ENCODE data around the gene DNAJC18.

The DNAJC18 gene

DNA sequence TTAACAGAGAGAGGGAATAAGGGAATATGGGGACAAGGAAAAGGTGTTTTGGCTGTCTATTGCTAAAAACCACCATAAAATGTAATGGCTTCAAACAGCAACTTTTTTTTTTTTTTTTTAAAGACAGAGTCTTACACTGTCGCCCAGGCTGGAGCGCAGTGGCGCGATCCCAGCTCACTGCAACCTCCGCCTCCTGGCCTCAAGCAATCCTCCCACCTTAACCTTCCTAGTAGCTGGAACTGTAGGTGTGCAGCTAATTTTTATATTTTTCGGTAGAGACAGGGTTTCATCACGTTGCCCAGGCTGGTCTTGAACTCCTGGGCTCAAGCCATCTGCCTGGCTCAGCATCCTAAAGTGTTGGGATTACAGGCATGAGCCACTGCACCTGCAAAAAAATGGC is 31.1 kb downstream of the DNAJC18 start:
- Mint-ChIP-seq H3K36me3 (ENCODE audit: low read depth) (peaks cover 12% of the 10 kb centered on the region), H3K4me1 (ENCODE audit: low read depth) (peaks cover 33% of the 10 kb centered on the region)

GRCh38 chr5:139407517-139407916 is 31.8 kb downstream of the DNAJC18 start:
- H3K9me3 Mint-ChIP-seq, result no peaks in the 10 kb centered on the region
- peaks cover 33% of the 10 kb centered on the region for H3K4me1 Mint-ChIP-seq (ENCODE audit: low read depth)
- peak overlapping the region; percentile 37 for H3K27ac Mint-ChIP-seq
- H3K27me3 Mint-ChIP-seq (ENCODE audit: low read depth), result no peaks in the 10 kb centered on the region
- peaks cover 8% of the 10 kb centered on the region for H3K36me3 Mint-ChIP-seq (ENCODE audit: low read depth)
- H3K4me3 Mint-ChIP-seq, result no peak overlapping the region

More for the DNA sequence above, 31.1 kb downstream of the DNAJC18 start:
- Mint-ChIP-seq H3K27ac (no peak overlapping the region), H3K4me3 (no peak overlapping the region), H3K9me3 (no peaks in the 10 kb centered on the region), H3K27me3 (ENCODE audit: low read depth) (no peaks in the 10 kb centered on the region)

GRCh38 chr5:139406963-139407362 is 32.4 kb downstream of the DNAJC18 start:
- Mint-ChIP-seq H3K27ac (no peak overlapping the region), H3K4me1 (ENCODE audit: low read depth) (peaks cover 34% of the 10 kb centered on the region), H3K27me3 (ENCODE audit: low read depth) (no peaks in the 10 kb centered on the region), H3K9me3 (no peaks in the 10 kb centered on the region), H3K4me3 (no peak overlapping the region), H3K36me3 (ENCODE audit: low read depth) (peaks cover 7% of the 10 kb centered on the region)

- peaks cover 36% of the 10 kb centered on the region for H3K4me1 Mint-ChIP-seq (ENCODE audit: low read depth)
- H3K27ac Mint-ChIP-seq, result peak overlapping the region; percentile 100
- peaks cover 4% of the 10 kb centered on the region for H3K36me3 Mint-ChIP-seq (ENCODE audit: low read depth)
- H3K27me3 Mint-ChIP-seq (ENCODE audit: low read depth), result no peaks in the 10 kb centered on the region
- H3K4me3 Mint-ChIP-seq, result peak overlapping the region; percentile 96
- no peaks in the 10 kb centered on the region for H3K9me3 Mint-ChIP-seq
Observed at GRCh38 chr5:139404484-139404840, 34.9 kb downstream of the DNAJC18 start.

- Mint-ChIP-seq H3K27me3 (ENCODE audit: low read depth) (no peaks in the 10 kb centered on the region), H3K36me3 (ENCODE audit: low read depth) (peaks cover 6% of the 10 kb centered on the region), H3K4me1 (ENCODE audit: low read depth) (peaks cover 39% of the 10 kb centered on the region), H3K9me3 (no peaks in the 10 kb centered on the region), H3K4me3 (peak within 1 kb of the TSS; percentile 96), H3K27ac (peak within 1 kb of the TSS; percentile 100)
Observed at GRCh38 chr5:139403787-139404483, 35.4 kb downstream of the DNAJC18 start, which contains the start of gene SPATA24. Gene SPATA24, minus strand, starts transcription at chr5:139404089. Its CDS starts 29 bp downstream, at chr5:139404060.

- peak overlapping the region; percentile 100 for H3K27ac Mint-ChIP-seq
- H3K4me1 Mint-ChIP-seq (ENCODE audit: low read depth), result peaks cover 39% of the 10 kb centered on the region
- peak overlapping the region; percentile 96 for H3K4me3 Mint-ChIP-seq
Observed at GRCh38 chr5:139403418-139403786, 35.9 kb downstream of the DNAJC18 start.

DNA sequence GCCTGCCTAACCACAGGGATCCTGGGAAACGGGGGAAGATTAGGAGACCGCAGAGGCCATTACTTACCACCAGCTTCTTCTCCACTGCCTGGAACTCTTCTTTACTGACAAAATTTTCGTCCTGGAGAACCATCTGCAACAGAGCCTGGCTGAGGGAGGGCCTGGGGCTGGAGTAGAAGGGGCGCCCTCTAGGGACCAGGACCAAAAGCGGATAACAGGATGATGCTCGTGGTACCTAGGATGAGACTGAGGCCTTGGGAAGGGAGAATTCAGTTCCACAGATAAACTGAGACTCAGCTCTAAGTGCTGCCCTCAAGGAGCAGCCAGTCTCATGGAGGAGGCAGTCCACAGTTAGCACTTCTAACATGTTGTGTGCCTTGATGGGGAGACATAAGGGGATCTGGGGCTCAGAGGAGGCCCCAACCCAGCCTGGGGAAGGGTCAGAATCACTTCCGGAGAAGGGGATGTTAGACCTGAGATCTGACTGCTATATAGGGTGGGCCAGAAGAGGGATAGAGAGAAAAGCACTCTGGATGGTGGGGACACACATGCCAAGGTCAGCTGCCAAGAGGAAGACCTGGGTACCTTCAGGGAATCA is 36.7 kb downstream of the DNAJC18 start:
- Mint-ChIP-seq H3K36me3 (ENCODE audit: low read depth) (peaks cover 5% of the 10 kb centered on the region), H3K4me1 (ENCODE audit: low read depth) (peaks cover 40% of the 10 kb centered on the region), H3K9me3 (no peaks in the 10 kb centered on the region), H3K27me3 (ENCODE audit: low read depth) (no peaks in the 10 kb centered on the region), H3K4me3 (peak overlapping the region; percentile 96), H3K27ac (peak overlapping the region; percentile 100)

More at GRCh38 chr5:139403418-139403786, 35.9 kb downstream of the DNAJC18 start:
- no peaks in the 10 kb centered on the region for H3K27me3 Mint-ChIP-seq (ENCODE audit: low read depth)
- H3K36me3 Mint-ChIP-seq (ENCODE audit: low read depth), result peaks cover 6% of the 10 kb centered on the region
- H3K9me3 Mint-ChIP-seq, result no peaks in the 10 kb centered on the region

GRCh38 chr5:139401546-139401945 is 37.8 kb downstream of the DNAJC18 start:
- Mint-ChIP-seq H3K27ac (no peak overlapping the region), H3K4me1 (ENCODE audit: low read depth) (peaks cover 42% of the 10 kb centered on the region), H3K27me3 (ENCODE audit: low read depth) (no peaks in the 10 kb centered on the region), H3K4me3 (no peak overlapping the region), H3K36me3 (ENCODE audit: low read depth) (peaks cover 6% of the 10 kb centered on the region), H3K9me3 (no peaks in the 10 kb centered on the region)

- Mint-ChIP-seq H3K4me3 (no peak overlapping the region), H3K36me3 (ENCODE audit: low read depth) (peaks cover 6% of the 10 kb centered on the region), H3K27me3 (ENCODE audit: low read depth) (no peaks in the 10 kb centered on the region), H3K27ac (peak overlapping the region; percentile 31), H3K9me3 (no peaks in the 10 kb centered on the region), H3K4me1 (ENCODE audit: low read depth) (peaks cover 47% of the 10 kb centered on the region)
Observed at GRCh38 chr5:139399501-139400121, 39.7 kb downstream of the DNAJC18 start.

DNA sequence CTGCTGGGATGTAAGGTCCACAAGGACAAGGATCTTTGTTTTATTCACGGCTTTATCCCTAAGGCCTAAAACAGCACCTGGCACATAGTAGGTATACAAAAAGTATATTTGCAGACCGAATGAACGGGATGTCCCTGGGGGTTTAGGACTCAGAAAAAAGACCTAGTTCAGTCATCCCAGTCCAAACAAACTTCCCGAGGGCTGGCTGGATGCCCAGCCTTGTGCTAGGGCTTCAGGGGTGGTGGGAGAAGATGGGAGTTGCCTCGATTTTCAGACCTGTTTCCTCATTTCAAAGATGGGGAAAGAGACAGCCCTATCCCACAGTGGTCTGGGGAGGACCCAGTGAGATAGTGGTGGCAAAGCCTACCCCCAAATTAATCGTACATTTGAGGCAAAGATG is 41.4 kb downstream of the DNAJC18 start:
- Mint-ChIP-seq H3K36me3 (ENCODE audit: low read depth) (peaks cover 6% of the 10 kb centered on the region), H3K9me3 (no peaks in the 10 kb centered on the region), H3K27me3 (ENCODE audit: low read depth) (no peaks in the 10 kb centered on the region), H3K4me1 (ENCODE audit: low read depth) (peaks cover 32% of the 10 kb centered on the region), H3K27ac (peak overlapping the region; percentile 15), H3K4me3 (peak overlapping the region; percentile 37)

DNA sequence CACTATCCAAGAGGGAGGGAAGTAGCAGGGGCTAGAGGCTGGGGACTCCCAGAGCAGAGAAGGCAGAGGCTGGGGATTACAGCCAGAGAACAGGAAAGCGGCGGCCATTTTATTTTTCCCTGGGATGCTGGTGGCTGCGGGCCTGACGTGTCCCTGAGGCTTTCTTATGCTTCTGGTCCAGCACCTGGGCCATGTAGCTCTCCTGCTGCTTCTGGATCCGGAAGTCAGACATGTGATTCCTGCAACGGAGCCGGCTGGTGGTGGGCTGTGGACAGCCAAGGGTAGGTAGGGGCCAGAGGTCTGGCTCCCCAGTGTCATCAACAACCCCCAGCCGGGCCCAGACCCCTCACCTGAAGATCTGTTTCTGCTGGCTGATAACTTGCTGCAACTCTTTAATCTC is 42.6 kb downstream of the DNAJC18 start:
- no peak overlapping the region for H3K4me3 Mint-ChIP-seq
- H3K4me1 Mint-ChIP-seq (ENCODE audit: low read depth), result peaks cover 27% of the 10 kb centered on the region
- H3K27ac Mint-ChIP-seq, result no peak overlapping the region
- peaks cover 10% of the 10 kb centered on the region for H3K36me3 Mint-ChIP-seq (ENCODE audit: low read depth)
- no peaks in the 10 kb centered on the region for H3K27me3 Mint-ChIP-seq (ENCODE audit: low read depth)
- no peaks in the 10 kb centered on the region for H3K9me3 Mint-ChIP-seq

GRCh38 chr5:139395844-139396640 is 43.3 kb downstream of the DNAJC18 start:
- H3K36me3 Mint-ChIP-seq (ENCODE audit: low read depth), result peaks cover 11% of the 10 kb centered on the region

GRCh38 chr5:139394654-139395566 is 44.4 kb downstream of the DNAJC18 start, which contains the start of gene PROB1:
Gene PROB1, minus strand, starts transcription at chr5:139395104. Its CDS starts 23 bp downstream, at chr5:139395081.
- H3K4me3 Mint-ChIP-seq, result peak within 1 kb of the TSS; percentile 94
- H3K9me3 Mint-ChIP-seq, result no peaks in the 10 kb centered on the region
- H3K27ac Mint-ChIP-seq, result peak within 1 kb of the TSS; percentile 68
- no peaks in the 10 kb centered on the region for H3K27me3 Mint-ChIP-seq (ENCODE audit: low read depth)
- H3K36me3 Mint-ChIP-seq (ENCODE audit: low read depth), result peaks cover 14% of the 10 kb centered on the region
- H3K4me1 Mint-ChIP-seq (ENCODE audit: low read depth), result peaks cover 44% of the 10 kb centered on the region

More at GRCh38 chr5:139395844-139396640, 43.3 kb downstream of the DNAJC18 start:
- H3K27me3 Mint-ChIP-seq (ENCODE audit: low read depth), result no peaks in the 10 kb centered on the region
- peak overlapping the region; percentile 31 for H3K4me3 Mint-ChIP-seq
- peaks cover 34% of the 10 kb centered on the region for H3K4me1 Mint-ChIP-seq (ENCODE audit: low read depth)
- H3K27ac Mint-ChIP-seq, result peak overlapping the region; percentile 31
- H3K9me3 Mint-ChIP-seq, result no peaks in the 10 kb centered on the region
